Esophagus squamous epithelium (tissue), 5 donors: ENCODE data around the gene PREX1. TPM values are rescaled to one million over a fixed set of nuclear protein-coding genes. Genes with fewer than 3 reads are reported as not detected.

Experiments
- DNase-seq: peaks from one replicate; lab custom pipeline; 2025; lab: John Stamatoyannopoulos, UW
- H3K27ac ChIP-seq, 4 donors: fragments of 200-600 bp; sonication (generic); one replicate each; pipeline ENCODE4 v1.5.1; 2016 to 2019; ENCODE audit warnings: mild to moderate bottlenecking in 1 of 4
- H3K27me3 ChIP-seq, 4 donors: fragments of 200-600 bp; sonication (generic); 1 replicate in 3 of 4; 2 replicates in 1 of 4; pipeline versions ENCODE4 v1.5.1 to v1.6.0; 2017 to 2021; ENCODE audit warnings: antibody characterized with exemption in 1 of 4
- H3K36me3 ChIP-seq, 3 donors: fragments of 200-600 bp; sonication (generic); one replicate each; pipeline ENCODE4 v1.5.1; 2016 to 2019
- H3K4me1 ChIP-seq, 3 donors: fragments of 200-600 bp; sonication (generic); one replicate each; pipeline ENCODE4 v1.5.1; 2017 to 2019
- H3K4me3 ChIP-seq, 4 donors: fragments of 200-600 bp; sonication (generic); 1 replicate in 3 of 4; 2 replicates in 1 of 4; pipeline ENCODE4 v1.5.1; 2016 to 2019; ENCODE audit warnings: mild to moderate bottlenecking in 2 of 4, moderate library complexity in 1 of 4
- H3K9me3 ChIP-seq, 3 donors: fragments of 200-600 bp; sonication (generic); one replicate each; pipeline ENCODE4 v1.5.1; 2016 to 2019
- CTCF ChIP-seq, 6 experiments: fragments of 450-650 bp in 4 of 6; fragments of 200-600 bp in 2 of 6; sonication (generic) in 2 of 6; IDR thresholded peaks; one replicate each; pipeline ENCODE4 v1.5.1; 2016 to 2019; ENCODE audit warnings: antibody characterized with exemption in 6 of 6, mild to moderate bottlenecking in 4 of 6, moderate library complexity in 4 of 6
- POLR2A ChIP-seq, 4 donors: fragments of 450-650 bp; IDR thresholded peaks; one replicate each; pipeline ENCODE4 v1.6.1; 2017; ENCODE audit warnings: antibody characterized with exemption in 4 of 4, mild to moderate bottlenecking in 4 of 4, moderate library complexity in 3 of 4
- WGBS, 2 donors: methylation state at CpG; one replicate each; pipeline ENCODE4 v1.1.5; 2018; 5-methylcytosine and 5-hydroxymethylcytosine counted together
- intact Hi-C: fragments of 100-400 bp; cut with DNase I; formaldehyde crosslinking; loops from one replicate; pipeline ENCODE4 v1.15.0; 2022
- total RNA-seq, 4 donors: library from RNA; depleted of rRNA; stranded (reverse); fragments of >200 nt; gene quantifications; one replicate each; pipeline ENCODE4 v1.1.0, GENCODE V29; 2016
- donor health status: DM: yes; HTN: yes; CAD: no.

Gene PREX1
- total RNA-seq, 4 donors from 2014 or later, result 4.9 to 25.9 (median 8.9) TPM

- Histone ChIP-seq H3K4me1 (peaks cover 0 to 39% (median 21%) of the 10 kb centered on the region in 3 donors), H3K36me3 (no peaks in the 10 kb centered on the region), H3K27ac (no peak overlapping the region), H3K27me3 (no peaks in the 10 kb centered on the region), H3K9me3 (no peaks in the 10 kb centered on the region), H3K4me3 (no peak overlapping the region)
- WGBS, 2 donors, result 75 to 81% methylated on average over 1 of the region's 2 CpGs
- intact Hi-C loops, result no loop called here
- DNase-seq, result no peak
- no peak for TF ChIP-seq CTCF (IDR thresholded peaks at IDR 0.05)
- no peak for TF ChIP-seq POLR2A (IDR thresholded peaks at IDR 0.05)
Measured at GRCh38 chr20:48717095-48717672, 110.6 kb downstream of the PREX1 start.

GRCh38 chr20:48716541-48716940 lies 111.3 kb downstream of the PREX1 start:
- Histone ChIP-seq H3K27ac (peak overlapping the region in 2 of 4 donors; percentile 30 to 42), H3K4me3 (no peak overlapping the region), H3K9me3 (no peaks in the 10 kb centered on the region), H3K27me3 (no peaks in the 10 kb centered on the region), H3K4me1 (peaks cover 0 to 33% (median 16%) of the 10 kb centered on the region in 3 donors), H3K36me3 (no peaks in the 10 kb centered on the region)
- DNase-seq, result no peak
- intact Hi-C loops, result no loop called here
- 76 to 95% methylated on average over 4 to 5 of the region's 7 CpGs for WGBS, 2 donors
- TF ChIP-seq POLR2A (IDR thresholded peaks at IDR 0.05) (no peak), CTCF (IDR thresholded peaks at IDR 0.05) (no peak)

GRCh38 chr20:48716086-48716485 lies 111.7 kb downstream of the PREX1 start:
- Histone ChIP-seq H3K9me3 (no peaks in the 10 kb centered on the region), H3K4me3 (no peak overlapping the region), H3K27ac (peak overlapping the region in 2 of 4 donors; percentile 30 to 42), H3K36me3 (no peaks in the 10 kb centered on the region), H3K27me3 (no peaks in the 10 kb centered on the region), H3K4me1 (peaks cover 0 to 31% (median 14%) of the 10 kb centered on the region in 3 donors)
- intact Hi-C loops, result no loop called here
- 66 to 88% methylated on average over 3 to 10 of the region's 13 CpGs for WGBS, 2 donors
- DNase-seq, result no peak
- TF ChIP-seq POLR2A (IDR thresholded peaks at IDR 0.05), result no peak
- TF ChIP-seq CTCF (IDR thresholded peaks at IDR 0.05), result no peak

GRCh38 chr20:48714764-48715163 lies 113.0 kb downstream of the PREX1 start:
- H3K27me3 ChIP-seq, result no peaks in the 10 kb centered on the region
- no peak for TF ChIP-seq CTCF (IDR thresholded peaks at IDR 0.05)
- TF ChIP-seq POLR2A (IDR thresholded peaks at IDR 0.05), result no peak
- peaks cover 0 to 26% (median 10%) of the 10 kb centered on the region in 3 donors for H3K4me1 ChIP-seq
- no peak overlapping the region for H3K4me3 ChIP-seq
- no peak for DNase-seq
- intact Hi-C loops, result no loop called here
- H3K9me3 ChIP-seq, result no peaks in the 10 kb centered on the region
- 86 to 92% methylated on average over 4 of the region's 4 CpGs for WGBS, 2 donors
- H3K36me3 ChIP-seq, result no peaks in the 10 kb centered on the region
- H3K27ac ChIP-seq, result no peak overlapping the region

GRCh38 chr20:48711696-48712464 lies 115.9 kb downstream of the PREX1 start:
- Histone ChIP-seq H3K27me3 (no peaks in the 10 kb centered on the region), H3K36me3 (no peaks in the 10 kb centered on the region), H3K4me3 (no peak overlapping the region), H3K27ac (no peak overlapping the region), H3K9me3 (no peaks in the 10 kb centered on the region), H3K4me1 (peaks cover 0 to 38% (median 5%) of the 10 kb centered on the region in 3 donors)
- intact Hi-C loops, result no loop called here
- no peak for DNase-seq
- 79 to 80% methylated on average over 5 to 9 of the region's 10 CpGs for WGBS, 2 donors
- no peak for TF ChIP-seq POLR2A (IDR thresholded peaks at IDR 0.05)
- no peak for TF ChIP-seq CTCF (IDR thresholded peaks at IDR 0.05)
